T-cell (primary cell): ENCODE data around the gene ZGLP1. TPM values are rescaled to one million over a fixed set of nuclear protein-coding genes. Genes with fewer than 3 reads are reported as not detected.

Source experiments
- ATAC-seq, 4 experiments: fragments of 200-7000 bp in 3 of 4; fragments of 150-1000 bp in 1 of 4; cut with Tn5 transposase; replicated peaks in 1 of 4; 1 replicate in 3 of 4; 2 replicates in 1 of 4; pipeline ENCODE4 v1.10.0; 2021; ENCODE audit warnings: moderate library complexity in 3 of 4, mild to moderate bottlenecking in 2 of 4, moderate number of reproducible peaks in 1 of 4
- CTCF ChIA-PET, 2 donors: fragments of 300-600 bp; sonication (Branson Sonifier 250); formaldehyde crosslinking; loops; one replicate each; lab custom pipeline; 2022; ENCODE audit warnings: antibody characterized with exemption in 2 of 2; lab: Charles Lee
- POLR2A ChIA-PET, 2 donors: fragments of 300-600 bp; sonication (Branson Sonifier 250); formaldehyde crosslinking; loops; one replicate each; lab custom pipeline; 2022; ENCODE audit warnings: antibody characterized with exemption in 2 of 2; lab: Charles Lee
- DNase-seq, 35 experiments: peaks; one replicate each; pipeline versions ENCODE4 v3.0.0 to v3.0.0-alpha.2; 2013 to 2023
- H3K27ac ChIP-seq: one replicate; pipeline ENCODE4 v1.5.1; 2013; ENCODE audit warnings: low read length
- H3K27me3 ChIP-seq, 2 experiments: replicated peaks in 1 of 2; 1 replicate in 1 of 2; 2 replicates in 1 of 2; pipeline versions ENCODE4 v1.6.1 to v1.7.0; 2013; ENCODE audit warnings: low read length in 1 of 2, mixed read lengths in 1 of 2; ENCODE audit not compliant: control insufficient read depth in 2 of 2, insufficient read depth in 2 of 2; ENCODE audit errors: extremely low read depth in 1 of 2
- H3K36me3 ChIP-seq, 2 donors: 1 replicate in 1 of 2; 2 replicates in 1 of 2; pipeline versions ENCODE4 v1.6.1 to v1.7.0; 2013; ENCODE audit warnings: low read length in 1 of 2; ENCODE audit not compliant: control insufficient read depth in 2 of 2, insufficient read depth in 1 of 2; ENCODE audit errors: extremely low read depth in 1 of 2
- H3K4me1 ChIP-seq, 2 experiments: 1 replicate in 1 of 2; 2 replicates in 1 of 2; pipeline versions ENCODE4 v1.6.1 to v1.7.0; 2013; ENCODE audit warnings: low read length in 2 of 2, mixed read lengths in 1 of 2; ENCODE audit not compliant: insufficient read depth in 2 of 2, control insufficient read depth in 1 of 2; ENCODE audit errors: extremely low read depth in 1 of 2
- H3K4me3 ChIP-seq, 2 donors: 1 replicate in 1 of 2; 2 replicates in 1 of 2; pipeline versions ENCODE4 v1.5.1 to v1.7.0; 2013; ENCODE audit warnings: mild to moderate bottlenecking in 2 of 2, low read length in 1 of 2, moderate library complexity in 1 of 2; ENCODE audit not compliant: control insufficient read depth in 1 of 2; ENCODE audit errors: extremely low read depth in 1 of 2
- H3K9me3 ChIP-seq: 2 replicates; pipeline ENCODE4 v1.7.0; 2013
- H3K27ac Mint-ChIP-seq, 2 donors: one replicate each; pipeline ENCODE4 v1.8.0; 2020 to 2021; ENCODE audit warnings: mild to moderate bottlenecking in 2 of 2, mixed read lengths in 2 of 2
- H3K27me3 Mint-ChIP-seq, 2 donors: one replicate each; pipeline ENCODE4 v1.8.0; 2021 to 2022; ENCODE audit warnings: mixed read lengths in 2 of 2
- H3K36me3 Mint-ChIP-seq: one replicate; pipeline ENCODE4 v1.8.0; 2021; ENCODE audit warnings: mixed read lengths
- H3K4me1 Mint-ChIP-seq, 3 donors: one replicate each; pipeline ENCODE4 v1.8.0; 2020 to 2022; ENCODE audit warnings: mixed read lengths in 3 of 3, mild to moderate bottlenecking in 1 of 3
- H3K4me3 Mint-ChIP-seq, 3 donors: one replicate each; pipeline ENCODE4 v1.8.0; 2020 to 2022; ENCODE audit warnings: mild to moderate bottlenecking in 3 of 3, mixed read lengths in 3 of 3, moderate library complexity in 3 of 3
- H3K9me3 Mint-ChIP-seq, 3 donors: one replicate each; pipeline ENCODE4 v1.8.0; 2020 to 2022; ENCODE audit warnings: mixed read lengths in 3 of 3
- WGBS: methylation state at CpG from one replicate; pipeline ENCODE4 v1.1.5; 2013; ENCODE audit warnings: missing lambda C conversion rate; ENCODE audit not compliant: insufficient coverage; 5-methylcytosine and 5-hydroxymethylcytosine counted together
- total RNA-seq, 35 experiments: library from RNA in 6 of 35; stranded (reverse) in 6 of 35; fragments of 120-200 nt in 1 of 35; gene quantifications; one replicate each; pipeline versions ENCODE4 v1.2.1 to v1.2.4 and lab custom pipeline; 2013 to 2026

The ZGLP1 gene
- total RNA-seq, 5 donors from 2014 or later (not counting 1 experiment from before 2014, with no cell fraction given) = 3.9 to 11.8 (median 8.1) TPM

DNA sequence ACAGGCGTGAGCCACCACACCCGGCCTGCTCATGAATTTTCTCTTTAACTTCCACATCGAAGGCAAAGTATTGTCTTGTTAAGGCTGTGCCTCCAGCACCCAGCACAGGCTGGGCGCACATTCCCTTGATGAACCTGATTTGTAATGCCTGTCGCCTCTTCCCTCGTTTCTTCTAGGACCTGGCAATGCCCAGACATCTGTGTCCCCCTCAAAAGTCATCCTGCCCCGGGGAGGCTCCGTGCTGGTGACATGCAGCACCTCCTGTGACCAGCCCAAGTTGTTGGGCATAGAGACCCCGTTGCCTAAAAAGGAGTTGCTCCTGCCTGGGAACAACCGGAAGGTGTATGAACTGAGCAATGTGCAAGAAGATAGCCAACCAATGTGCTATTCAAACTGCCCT, 35.0 kb downstream of the ZGLP1 start:
- no peak overlapping the region for H3K4me3 Mint-ChIP-seq
- WGBS = 95% methylated on average over 10 of the region's 10 CpGs

DNA sequence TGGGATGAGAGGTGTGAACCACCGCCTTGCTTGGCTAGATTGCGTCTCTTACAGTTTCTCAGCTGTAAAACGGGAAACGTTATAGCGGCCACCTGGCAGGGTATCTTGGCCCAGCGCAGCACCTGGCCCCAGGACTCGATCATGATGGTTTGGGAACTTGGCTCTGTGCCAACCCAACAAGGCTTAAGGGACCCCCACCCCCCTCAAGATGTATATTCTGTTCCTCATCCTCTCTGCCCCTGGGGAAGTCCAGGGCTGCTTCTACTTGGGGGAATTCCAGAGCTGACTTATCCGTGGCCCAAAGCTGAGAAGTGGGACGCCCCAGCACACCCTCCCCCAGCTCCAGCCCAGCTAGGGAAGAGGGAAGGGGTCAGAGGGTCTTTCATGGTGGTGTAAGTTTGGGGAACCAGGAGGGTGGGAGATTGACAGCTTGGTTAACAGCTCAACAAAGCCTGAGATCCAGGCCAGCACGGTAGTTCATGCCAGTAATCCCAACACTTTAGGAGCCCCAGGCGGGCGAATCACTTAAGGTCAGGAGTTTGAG, 38.0 kb downstream of the ZGLP1 start:
- 28% methylated on average over 8 of the region's 12 CpGs for WGBS
- peaks cover 7% of the 10 kb centered on the region for H3K36me3 Mint-ChIP-seq
- H3K4me3 Mint-ChIP-seq = peak overlapping the region; percentile 81 to 84 (median 81)
- POLR2A ChIA-PET = interaction anchor here in 1 of 2 donors (0.5 to 1.3 kb wide), 3 partner anchors 9 to 156 kb away, joined by 3 to 9 read pairs (median 4); no protein-coding TSS in a partner anchor
- peaks cover 3 to 36% of the 10 kb centered on the region in 2 experiments for H3K4me1 ChIP-seq
- no peaks in the 10 kb centered on the region for H3K9me3 Mint-ChIP-seq
- peaks cover 0 to 11% of the 10 kb centered on the region in 2 donors for H3K36me3 ChIP-seq
- H3K27ac Mint-ChIP-seq = peak overlapping the region; percentile 82 to 87
- ATAC-seq (peak in 1 of 4 experiments; percentile 35), DNase-seq (peak in 11 of 35 experiments; percentile 29 to 79 (median 37))
- peak overlapping the region; percentile 94 for H3K27ac ChIP-seq
- CTCF ChIA-PET = interaction anchor here (0.5 to 4.7 kb wide), 19 partner anchors 8 to 535 kb away, joined by 3 to 75 read pairs (median 6); partner anchors contain the start of genes ICAM5 (in 1 of the 2), MRPL4 (in 1 of the 2), RAVER1 (in 1 of the 2) and TYK2 (in 1 of the 2)
- H3K27me3 ChIP-seq = no peaks in the 10 kb centered on the region
- no peaks in the 10 kb centered on the region for H3K27me3 Mint-ChIP-seq
- H3K9me3 ChIP-seq = no peaks in the 10 kb centered on the region
- H3K4me1 Mint-ChIP-seq = peaks cover 22 to 33% (median 27%) of the 10 kb centered on the region in 3 donors
- peak overlapping the region in 1 of 2 donors; percentile 60 for H3K4me3 ChIP-seq

More for the DNA sequence above, 35.0 kb downstream of the ZGLP1 start:
- Mint-ChIP-seq H3K36me3 (peaks cover 10% of the 10 kb centered on the region), H3K27ac (peak overlapping the region; percentile 76 to 79), H3K27me3 (no peaks in the 10 kb centered on the region), H3K4me1 (peaks cover 24 to 35% (median 27%) of the 10 kb centered on the region in 3 donors), H3K9me3 (no peaks in the 10 kb centered on the region)
- ChIA-PET CTCF (no interaction called here), POLR2A (no interaction called here)
- no peaks in the 10 kb centered on the region for H3K9me3 ChIP-seq
- H3K36me3 ChIP-seq = peaks cover 0 to 13% of the 10 kb centered on the region in 2 donors
- no peak overlapping the region for H3K4me3 ChIP-seq
- no peak overlapping the region for H3K27ac ChIP-seq
- no peak for ATAC-seq
- H3K4me1 ChIP-seq = peaks cover 3 to 33% of the 10 kb centered on the region in 2 experiments
- H3K27me3 ChIP-seq = no peaks in the 10 kb centered on the region
- no peak for DNase-seq

DNA sequence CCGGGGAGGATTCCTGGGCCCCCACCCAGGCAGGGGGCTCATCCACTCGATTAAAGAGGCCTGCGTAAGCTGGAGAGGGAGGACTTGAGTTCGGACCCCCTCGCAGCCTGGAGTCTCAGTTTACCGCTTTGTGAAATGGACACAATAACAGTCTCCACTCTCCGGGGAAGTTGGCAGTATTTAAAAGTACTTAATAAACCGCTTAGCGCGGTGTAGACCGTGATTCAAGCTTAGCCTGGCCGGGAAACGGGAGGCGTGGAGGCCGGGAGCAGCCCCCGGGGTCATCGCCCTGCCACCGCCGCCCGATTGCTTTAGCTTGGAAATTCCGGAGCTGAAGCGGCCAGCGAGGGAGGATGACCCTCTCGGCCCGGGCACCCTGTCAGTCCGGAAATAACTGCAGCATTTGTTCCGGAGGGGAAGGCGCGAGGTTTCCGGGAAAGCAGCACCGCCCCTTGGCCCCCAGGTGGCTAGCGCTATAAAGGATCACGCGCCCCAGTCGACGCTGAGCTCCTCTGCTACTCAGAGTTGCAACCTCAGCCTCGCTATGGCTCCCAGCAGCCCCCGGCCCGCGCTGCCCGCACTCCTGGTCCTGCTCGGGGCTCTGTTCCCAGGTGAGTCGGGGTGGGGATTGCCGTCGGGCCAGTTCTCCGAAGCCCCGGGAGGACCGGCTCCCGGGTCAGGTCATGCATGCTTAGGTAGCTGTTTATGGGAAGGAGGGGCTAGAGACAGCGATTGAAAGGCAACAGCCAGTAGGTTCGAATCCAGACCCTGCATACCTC, 38.8 kb downstream of the ZGLP1 start, which contains the start of gene ICAM1:
ICAM1 (plus strand) TSS at position 505 of the 779 bp plus-strand sequence; CDS start at position 545, 40 bp downstream.
- no peaks in the 10 kb centered on the region for H3K9me3 Mint-ChIP-seq
- Histone ChIP-seq H3K9me3 (no peaks in the 10 kb centered on the region), H3K4me3 (peak within 1 kb of the TSS; percentile 60 to 81), H3K36me3 (peaks cover 0 to 11% of the 10 kb centered on the region in 2 donors), H3K27ac (peak within 1 kb of the TSS; percentile 94), H3K27me3 (no peaks in the 10 kb centered on the region), H3K4me1 (peaks cover 3 to 36% of the 10 kb centered on the region in 2 experiments)
- H3K4me1 Mint-ChIP-seq = peaks cover 22 to 33% (median 27%) of the 10 kb centered on the region in 3 donors
- peak within 1 kb of the TSS; percentile 82 to 87 for H3K27ac Mint-ChIP-seq
- H3K4me3 Mint-ChIP-seq = peak within 1 kb of the TSS; percentile 81 to 84 (median 81)
- ATAC-seq (peak; percentile 64 to 73 (median 69)), DNase-seq (peak in 34 of 35 experiments; percentile 46 to 84 (median 64))
- peaks cover 7% of the 10 kb centered on the region for H3K36me3 Mint-ChIP-seq
- no peaks in the 10 kb centered on the region for H3K27me3 Mint-ChIP-seq
- ChIA-PET POLR2A (interaction anchor here in 1 of 2 donors (0.5 to 1.3 kb wide), 5 partner anchors 10 to 157 kb away, joined by 3 to 9 read pairs (median 4); no protein-coding TSS in a partner anchor), CTCF (interaction anchor here (0.5 to 4.7 kb wide), 21 partner anchors 9 to 536 kb away, joined by 3 to 75 read pairs (median 6); partner anchors contain the start of genes ICAM5 (in 1 of the 2), MRPL4 (in 1 of the 2), RAVER1 (in 1 of the 2) and TYK2 (in 1 of the 2))
- WGBS = under 1% methylated on average over 48 of the region's 51 CpGs

DNA sequence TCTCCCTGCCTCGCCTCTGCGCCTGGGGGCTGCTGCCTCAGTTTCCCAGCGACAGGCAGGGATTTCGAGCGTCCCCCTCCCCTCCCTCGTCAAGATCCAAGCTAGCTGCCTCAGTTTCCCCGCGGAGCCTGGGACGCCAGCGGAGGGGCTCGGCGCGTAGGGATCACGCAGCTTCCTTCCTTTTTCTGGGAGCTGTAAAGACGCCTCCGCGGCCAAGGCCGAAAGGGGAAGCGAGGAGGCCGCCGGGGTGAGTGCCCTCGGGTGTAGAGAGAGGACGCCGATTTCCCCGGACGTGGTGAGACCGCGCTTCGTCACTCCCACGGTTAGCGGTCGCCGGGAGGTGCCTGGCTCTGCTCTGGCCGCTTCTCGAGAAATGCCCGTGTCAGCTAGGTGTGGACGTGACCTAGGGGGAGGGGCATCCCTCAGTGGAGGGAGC, 39.4 kb downstream of the ZGLP1 start:
- Mint-ChIP-seq H3K4me3 (peak overlapping the region; percentile 81 to 84 (median 81)), H3K9me3 (no peaks in the 10 kb centered on the region), H3K36me3 (peaks cover 7% of the 10 kb centered on the region), H3K27me3 (no peaks in the 10 kb centered on the region), H3K27ac (peak overlapping the region; percentile 82 to 87), H3K4me1 (peaks cover 22 to 33% (median 27%) of the 10 kb centered on the region in 3 donors)
- Histone ChIP-seq H3K4me3 (peak overlapping the region; percentile 60 to 81), H3K27ac (peak overlapping the region; percentile 94), H3K4me1 (peaks cover 3 to 36% of the 10 kb centered on the region in 2 experiments), H3K27me3 (no peaks in the 10 kb centered on the region), H3K9me3 (no peaks in the 10 kb centered on the region), H3K36me3 (peaks cover 0 to 8% of the 10 kb centered on the region in 2 donors)
- POLR2A ChIA-PET = no interaction called here
- ATAC-seq (peak; percentile 41 to 66 (median 58)), DNase-seq (peak in 34 of 35 experiments; percentile 37 to 81 (median 61))
- CTCF ChIA-PET = interaction anchor here (0.9 to 4.7 kb wide), 11 partner anchors 10 to 142 kb away, joined by 4 to 75 read pairs (median 8); partner anchors contain the start of genes ICAM5 (in 1 of the 2), RAVER1 (in 1 of the 2) and TYK2 (in 1 of the 2)
- WGBS = under 1% methylated on average over 32 of the region's 37 CpGs

DNA sequence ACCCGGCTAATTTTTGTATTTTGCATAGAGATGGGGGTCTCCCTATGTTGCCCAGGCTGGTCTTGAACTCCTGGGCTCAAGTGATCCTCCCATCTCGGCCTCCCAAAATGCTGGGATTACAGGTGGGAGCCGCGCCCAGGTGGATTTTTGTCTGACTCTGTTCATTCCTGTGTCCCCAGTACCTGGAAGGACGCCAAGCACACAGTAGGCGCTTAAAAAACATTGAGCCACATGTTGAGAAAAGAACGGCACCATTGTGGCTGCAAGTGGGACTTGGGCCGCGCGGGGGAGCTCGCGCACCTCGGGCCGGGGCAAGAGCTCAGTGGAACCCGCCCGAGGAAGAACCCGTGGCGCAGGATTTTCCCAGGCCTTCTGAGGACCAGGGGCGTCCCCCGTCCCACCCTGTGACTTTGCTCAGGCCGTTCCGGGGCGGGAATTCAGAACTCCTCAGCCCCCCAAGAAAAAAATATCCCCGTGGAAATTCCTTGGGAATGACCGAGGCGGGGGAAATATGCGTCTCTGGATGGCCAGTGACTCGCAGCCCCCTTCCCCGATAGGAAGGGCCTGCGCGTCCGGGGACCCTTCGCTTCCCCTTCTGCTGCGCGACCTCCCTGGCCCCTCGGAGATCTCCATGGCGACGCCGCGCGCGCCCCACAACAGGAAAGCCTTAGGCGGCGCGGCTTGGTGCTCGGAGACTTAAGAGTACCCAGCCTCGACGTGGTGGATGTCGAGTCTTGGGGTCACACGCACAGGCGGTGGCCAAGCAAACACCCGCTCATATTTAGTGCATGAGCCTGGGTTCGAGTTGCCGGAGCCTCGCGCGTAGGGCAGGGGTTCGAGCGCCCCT, 40.1 kb downstream of the ZGLP1 start:
- Histone ChIP-seq H3K4me1 (peaks cover 3 to 36% of the 10 kb centered on the region in 2 experiments), H3K36me3 (peaks cover 0 to 1% of the 10 kb centered on the region in 2 donors), H3K9me3 (no peaks in the 10 kb centered on the region), H3K27ac (peak overlapping the region; percentile 94), H3K4me3 (peak overlapping the region; percentile 60 to 81), H3K27me3 (no peaks in the 10 kb centered on the region)
- ChIA-PET POLR2A (interaction anchor here in 1 of 2 donors (0.6 to 1.0 kb wide), 2 partner anchors 9 to 411 kb away, joined by 4 to 13 read pairs; no protein-coding TSS in a partner anchor), CTCF (interaction anchor here (0.6 to 4.7 kb wide), 13 partner anchors 9 to 826 kb away, joined by 3 to 75 read pairs (median 6); partner anchors contain the start of gene TYK2 (in 1 of the 2))
- DNase-seq (peak; percentile 60 to 92 (median 82)), ATAC-seq (peak; percentile 67 to 74 (median 70))
- Mint-ChIP-seq H3K9me3 (no peaks in the 10 kb centered on the region), H3K27ac (peak overlapping the region; percentile 82 to 87), H3K4me3 (peak overlapping the region; percentile 81 to 84 (median 81)), H3K27me3 (no peaks in the 10 kb centered on the region), H3K4me1 (peaks cover 22 to 30% (median 27%) of the 10 kb centered on the region in 3 donors), H3K36me3 (peaks cover 3% of the 10 kb centered on the region)
- WGBS = 2% methylated on average over 55 of the region's 59 CpGs
